GM12892 (cell line): ENCODE results near the gene FFAR2.
"Not testable (repeated sequence)": the region's sequence is repeated elsewhere in the genome, so short reads cannot be mapped to it uniquely, and the experiment has no call there.

Experiments
- POLR2A ChIP-seq: IDR thresholded peaks from 2 replicates; pipeline ENCODE4 v1.6.1; 2011; ENCODE audit warnings: low read depth, low read length, control low read depth
- POLR2AphosphoS5 ChIP-seq: IDR thresholded peaks from 2 replicates; pipeline ENCODE4 v1.6.1; 2011; ENCODE audit warnings: low read depth, low read length, control low read depth

DNA sequence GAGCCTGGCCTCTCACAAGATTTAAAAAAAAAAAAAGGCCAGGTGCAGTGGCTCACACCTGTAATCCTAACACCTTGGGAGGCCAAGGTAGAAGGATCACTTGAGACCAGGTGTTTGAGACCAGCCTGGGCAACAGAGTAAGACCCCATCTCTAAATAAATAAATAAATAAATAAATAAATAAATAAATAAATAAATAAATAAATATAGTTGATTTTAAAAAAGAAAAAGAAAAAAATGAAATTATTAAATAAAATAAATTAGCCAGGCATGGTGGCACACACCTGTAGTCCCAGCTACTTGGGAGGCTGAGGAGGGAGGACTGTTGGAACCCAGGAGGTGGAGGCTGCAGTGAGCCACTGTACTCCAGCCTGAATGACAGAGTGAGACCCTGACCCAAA, 13.7 kb downstream of the FFAR2 start:
- TF ChIP-seq POLR2A, POLR2AphosphoS5: not testable (repeated sequence)
